Ovary (tissue), 9 donors: ENCODE measurements around the gene KDM4C. TPM values are rescaled to one million over a fixed set of nuclear protein-coding genes. Genes with fewer than 3 reads are reported as not detected.

Source experiments
- DNase-seq, 5 donors: peaks; one replicate each; pipeline ENCODE4 v3.0.0-alpha.2; 2019 to 2020
- H3K27ac ChIP-seq, 2 donors: fragments of 200-600 bp; one replicate each; pipeline versions ENCODE4 v1.5.1 to v1.8.0; 2019 to 2022
- H3K27me3 ChIP-seq: fragments of 200-600 bp; one replicate; pipeline ENCODE4 v1.8.0; 2022
- H3K36me3 ChIP-seq: fragments of 200-600 bp; sonication (generic); one replicate; pipeline ENCODE4 v1.5.1; 2019
- H3K4me1 ChIP-seq: one replicate; pipeline ENCODE4 v1.8.1; 2013; ENCODE audit warnings: mild to moderate bottlenecking, moderate library complexity; ENCODE audit not compliant: insufficient read depth
- H3K4me3 ChIP-seq: fragments of 200-600 bp; sonication (generic); one replicate; pipeline ENCODE4 v1.5.1; 2017
- H3K9me3 ChIP-seq, 2 donors: fragments of 200-600 bp in 1 of 2; sonication (generic) in 1 of 2; one replicate each; pipeline versions ENCODE4 v1.5.1 to v1.8.1; 2013 to 2019; ENCODE audit warnings: mild to moderate bottlenecking in 1 of 2, moderate library complexity in 1 of 2
- EP300 ChIP-seq: sonication (generic); formaldehyde crosslinking; IDR thresholded peaks from one replicate; pipeline ENCODE4 v1.6.1; 2017; ENCODE audit warnings: antibody characterized with exemption
- POLR2A ChIP-seq: fragments of 450-650 bp; IDR thresholded peaks from one replicate; pipeline ENCODE4 v1.6.1; 2017; ENCODE audit warnings: antibody characterized with exemption, mild to moderate bottlenecking, moderate library complexity
- WGBS, 3 donors: extraction: QIAGEN DNeasy Blood & Tissue Kit in 1 of 3; methylation state at CpG; one replicate each; pipeline versions ENCODE4 v1.1.5 to v1.1.7; 2013 to 2017; 5-methylcytosine and 5-hydroxymethylcytosine counted together
- intact Hi-C, 4 donors: fragments of 100-400 bp; cut with DNase I; formaldehyde crosslinking; loops; one replicate each; pipeline versions ENCODE4 v1.11.0 to v1.15.1; 2022 to 2023
- polyA plus RNA-seq, 2 donors: library from polyadenylated mRNA; stranded (reverse); fragments of 200-250 nt in 1 of 2; fragments of 350-450 nt in 1 of 2; fragmentation: Illumina TruSeq in 1 of 2; extraction: RNeasy Lipid Tissue Mini Kit (QIAGEN cat#74804) in 1 of 2; gene quantifications; one replicate each; pipeline ENCODE4 v1.2.3, GENCODE V29; 2013 to 2014
- small RNA-seq: library from RNA; depleted of rRNA; stranded (forward); fragments of <200 nt; gene quantifications from one replicate; pipeline ENCODE3, GENCODE V24; 2016
- total RNA-seq, 7 donors: library from RNA; depleted of rRNA in 2 of 7; stranded (reverse); fragments of >200 nt in 2 of 7; fragmentation: NEBNext Ultra II Directional in 3 of 7; extraction: Animal tissue kit (Norgen Biotek cat#: 25700) in 3 of 7; gene quantifications; one replicate each; pipeline versions ENCODE4 v1.1.0 to v1.2.4, GENCODE V29; 2016 to 2023
- TF ChIP-seq, protein P1 (sequence below), 3 donors: fragments of 450-650 bp in 2 of 3; fragments of 200-600 bp in 1 of 3; IDR thresholded peaks; one replicate each; pipeline versions ENCODE4 v1.5.1 to v1.8.0; 2016 to 2022; ENCODE audit warnings: antibody characterized with exemption in 3 of 3, mild to moderate bottlenecking in 1 of 3
- donor health status: DM: no; HTN: no; CAD: no; lungs with moderate emphysema.
- donor health status: DM: no; HTN: no; CAD: no.
- donor health status: Bipolar disorder and iron deficiency.
- donor health status: DM: yes; HTN: yes; CAD: no.
- donor health status: DM: no; HTN: no; CAD: no.
- donor health status: DM: yes; HTN: yes; CAD: no.

KDM4C gene
- total and polyA plus RNA-seq, 9 donors, result 9.5 to 35.6 (median 26.7) TPM

DNA sequence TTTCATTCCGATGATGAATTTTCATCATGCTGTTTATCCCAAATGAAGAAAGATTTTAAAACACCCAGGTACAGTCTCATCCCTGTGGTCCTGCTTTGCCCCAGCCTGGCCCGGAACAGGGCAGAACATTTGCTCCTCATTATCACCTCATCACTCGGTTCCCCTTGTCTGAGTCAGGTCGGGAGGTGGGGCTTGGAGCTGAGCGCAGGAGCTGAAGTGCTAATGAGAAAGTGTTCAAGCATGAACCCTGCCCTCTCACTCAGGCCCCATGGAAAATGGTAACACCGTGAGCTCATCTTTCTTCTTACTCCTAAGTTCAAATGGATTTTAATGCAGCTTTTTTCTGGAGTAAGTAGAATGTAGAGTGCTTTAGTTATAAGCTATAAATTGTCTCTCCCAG lies 466.2 kb downstream of the KDM4C start:
- WGBS, 3 donors, result 24 to 30% (median 26%) methylated on average over 6 of the region's 6 CpGs
- TF ChIP-seq, protein P1, sequence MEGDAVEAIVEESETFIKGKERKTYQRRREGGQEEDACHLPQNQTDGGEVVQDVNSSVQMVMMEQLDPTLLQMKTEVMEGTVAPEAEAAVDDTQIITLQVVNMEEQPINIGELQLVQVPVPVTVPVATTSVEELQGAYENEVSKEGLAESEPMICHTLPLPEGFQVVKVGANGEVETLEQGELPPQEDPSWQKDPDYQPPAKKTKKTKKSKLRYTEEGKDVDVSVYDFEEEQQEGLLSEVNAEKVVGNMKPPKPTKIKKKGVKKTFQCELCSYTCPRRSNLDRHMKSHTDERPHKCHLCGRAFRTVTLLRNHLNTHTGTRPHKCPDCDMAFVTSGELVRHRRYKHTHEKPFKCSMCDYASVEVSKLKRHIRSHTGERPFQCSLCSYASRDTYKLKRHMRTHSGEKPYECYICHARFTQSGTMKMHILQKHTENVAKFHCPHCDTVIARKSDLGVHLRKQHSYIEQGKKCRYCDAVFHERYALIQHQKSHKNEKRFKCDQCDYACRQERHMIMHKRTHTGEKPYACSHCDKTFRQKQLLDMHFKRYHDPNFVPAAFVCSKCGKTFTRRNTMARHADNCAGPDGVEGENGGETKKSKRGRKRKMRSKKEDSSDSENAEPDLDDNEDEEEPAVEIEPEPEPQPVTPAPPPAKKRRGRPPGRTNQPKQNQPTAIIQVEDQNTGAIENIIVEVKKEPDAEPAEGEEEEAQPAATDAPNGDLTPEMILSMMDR (IDR thresholded peaks at IDR 0.05), result no peak
- no peak for TF ChIP-seq EP300
- TF ChIP-seq POLR2A, result no peak
- intact Hi-C loops, result no loop called here
- H3K36me3 ChIP-seq, result no peaks in the 10 kb centered on the region
- no peak overlapping the region for H3K4me3 ChIP-seq
- DNase-seq, result no peak
- H3K27me3 ChIP-seq, result no peaks in the 10 kb centered on the region
- H3K9me3 ChIP-seq, result no peaks in the 10 kb centered on the region
- no peaks in the 10 kb centered on the region for H3K4me1 ChIP-seq
- H3K27ac ChIP-seq, result no peak overlapping the region

Small RNA genes within 50 kb of the gene (small RNA-seq; reads per million reads assigned to genes)
- not detected for gene SNRPEP2

Other genes starting within 250 kb of the KDM4C start
- 1 to 10 TPM in 2 of 7 donors, under 1 TPM in 3, not detected in 2; 0.52 to 4.3 (median 0.79) TPM for gene GLDC, start 112.2 kb upstream of the KDM4C start, total RNA-seq
- gene GLDC, start 112.2 kb upstream of the KDM4C start, polyA plus RNA-seq, result under 1 TPM; 0.07 to 0.53 TPM